GM10847 (cell line): ENCODE results near the gene ST8SIA4.

Source experiments
- POLR2A ChIP-seq: IDR thresholded peaks from 2 replicates; pipeline ENCODE4 v1.6.1; 2011; ENCODE audit not compliant: insufficient read length; ENCODE audit errors: extremely low read depth

ST8SIA4 gene

GRCh38 chr5:100779669-100780375 lies 123.3 kb downstream of the ST8SIA4 start:
- no peak for TF ChIP-seq POLR2A

DNA sequence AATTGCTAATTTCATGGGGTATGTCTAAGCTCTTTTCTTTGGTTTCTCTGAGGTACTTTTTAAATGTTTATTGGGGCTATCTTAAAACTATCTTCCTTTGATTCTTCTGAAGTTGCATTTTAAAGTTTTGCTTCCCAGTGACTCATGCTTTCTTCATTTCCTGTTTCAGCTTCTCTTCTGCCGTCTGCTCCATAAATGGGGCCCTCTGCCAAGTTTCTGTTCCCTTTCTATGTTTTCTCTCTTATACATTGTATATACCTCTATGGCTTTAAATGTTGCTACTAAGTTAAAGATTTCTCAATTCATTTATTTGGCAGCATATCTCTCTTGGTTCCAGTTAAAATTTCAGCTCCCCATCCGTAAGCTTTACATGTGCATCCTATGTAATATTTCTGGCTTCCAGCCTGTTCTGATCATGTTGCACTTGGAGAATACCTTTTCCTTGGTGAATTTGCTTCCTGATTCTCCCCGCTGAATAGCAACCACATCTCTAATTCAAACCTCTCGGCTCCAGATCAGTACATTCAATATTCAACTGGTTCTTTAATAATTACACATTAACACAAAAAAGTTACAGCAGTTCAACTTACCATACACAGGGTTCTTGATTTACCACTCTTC lies 125.3 kb downstream of the ST8SIA4 start:
- no peak for TF ChIP-seq POLR2A

DNA sequence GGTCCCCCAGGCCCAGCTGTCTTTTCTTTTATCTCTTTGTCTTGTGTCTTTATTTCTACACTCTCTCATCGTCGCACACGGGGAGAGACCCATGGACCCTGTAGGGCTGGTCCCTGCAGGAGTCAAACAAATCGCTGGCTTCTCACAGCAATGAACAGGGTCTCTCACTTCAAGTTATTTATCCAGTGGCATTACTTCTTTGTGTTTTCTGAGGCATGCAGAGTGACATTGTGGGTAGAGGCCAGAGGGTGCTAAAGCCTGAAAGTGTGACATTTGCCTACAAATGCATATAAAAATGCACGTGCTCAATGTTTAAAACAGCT lies 127.6 kb downstream of the ST8SIA4 start:
- no peak for TF ChIP-seq POLR2A

DNA sequence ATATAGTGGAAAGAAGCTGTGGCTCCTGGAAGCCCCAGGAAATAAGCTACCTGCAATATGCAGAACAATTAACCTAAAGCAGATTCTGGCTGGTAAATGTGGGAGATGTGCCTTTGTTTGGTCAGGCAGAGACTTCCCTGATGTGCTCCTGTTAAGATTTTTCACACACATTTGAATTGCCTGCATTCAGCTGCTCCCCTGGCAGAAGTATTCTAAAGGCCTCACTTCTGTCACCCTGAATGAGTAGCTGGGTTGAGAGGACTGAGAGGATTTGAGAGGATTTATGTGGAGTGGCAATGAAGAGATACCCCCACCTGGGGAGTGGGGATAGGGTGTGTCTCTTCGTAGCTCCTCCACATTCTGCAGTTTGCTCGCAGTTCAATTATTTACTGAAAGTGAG lies 130.5 kb downstream of the ST8SIA4 start:
- TF ChIP-seq POLR2A = no peak

DNA sequence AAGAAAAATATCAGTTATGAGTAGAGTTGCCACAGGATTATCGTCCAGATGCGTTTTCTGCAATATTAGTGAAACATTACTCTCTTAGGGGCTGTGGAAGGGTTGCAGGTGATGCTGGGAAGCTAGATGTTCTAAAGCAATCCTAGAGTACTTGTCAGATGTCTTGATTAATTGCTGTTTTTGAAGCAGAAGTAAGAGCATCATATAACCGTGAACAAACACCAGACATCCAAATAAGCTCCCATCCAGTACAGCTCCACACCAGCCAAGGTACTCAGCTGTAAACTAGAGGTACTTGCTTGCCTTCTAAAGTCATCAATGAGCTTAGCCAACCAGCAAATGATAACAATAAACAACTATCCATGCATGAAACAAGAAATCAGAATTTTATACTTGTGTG lies 131.1 kb downstream of the ST8SIA4 start:
- TF ChIP-seq POLR2A = no peak

- no peak for TF ChIP-seq POLR2A
Observed at GRCh38 chr5:100771181-100771580, 131.9 kb downstream of the ST8SIA4 start.

GRCh38 chr5:100768221-100768620 lies 134.9 kb downstream of the ST8SIA4 start:
- no peak for TF ChIP-seq POLR2A

GRCh38 chr5:100762995-100763394 lies 140.1 kb downstream of the ST8SIA4 start:
- no peak for TF ChIP-seq POLR2A

DNA sequence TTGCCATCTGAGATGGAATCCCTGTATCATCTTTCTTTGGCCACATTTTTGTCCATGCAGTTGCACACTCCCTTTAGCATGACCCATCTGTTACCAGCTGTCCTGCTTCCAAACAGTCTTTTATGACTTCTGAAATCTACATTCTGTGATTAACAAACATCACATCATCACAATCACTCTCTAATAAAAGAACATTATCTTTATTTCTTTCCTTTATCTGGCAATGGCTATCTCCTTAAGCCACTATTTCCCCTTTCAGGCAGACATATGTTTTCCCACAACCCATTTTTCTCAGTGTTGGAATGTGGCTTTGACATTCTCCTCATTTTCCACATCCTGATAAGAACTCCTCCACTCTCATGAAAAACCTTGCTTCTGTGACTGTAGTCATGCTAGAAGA lies 141.0 kb downstream of the ST8SIA4 start:
- TF ChIP-seq POLR2A = no peak

DNA sequence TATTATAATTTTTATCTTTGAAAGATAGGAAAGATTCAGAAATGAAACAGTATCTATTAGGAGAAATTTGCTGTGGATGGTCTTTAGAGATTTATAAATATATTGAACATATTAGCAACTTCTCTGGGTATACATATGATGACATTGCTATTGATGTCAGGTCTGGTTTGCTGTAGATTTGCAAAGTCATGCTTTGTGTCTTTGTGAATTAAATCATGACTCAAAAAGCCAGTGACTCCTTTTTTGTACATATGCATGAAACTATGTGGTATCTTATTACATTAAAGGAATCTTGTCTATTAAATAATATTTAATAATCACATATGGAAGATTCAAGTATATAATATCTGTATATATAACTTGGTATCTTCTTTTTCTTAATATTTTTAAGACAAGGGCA lies 141.9 kb downstream of the ST8SIA4 start:
- TF ChIP-seq POLR2A = no peak

DNA sequence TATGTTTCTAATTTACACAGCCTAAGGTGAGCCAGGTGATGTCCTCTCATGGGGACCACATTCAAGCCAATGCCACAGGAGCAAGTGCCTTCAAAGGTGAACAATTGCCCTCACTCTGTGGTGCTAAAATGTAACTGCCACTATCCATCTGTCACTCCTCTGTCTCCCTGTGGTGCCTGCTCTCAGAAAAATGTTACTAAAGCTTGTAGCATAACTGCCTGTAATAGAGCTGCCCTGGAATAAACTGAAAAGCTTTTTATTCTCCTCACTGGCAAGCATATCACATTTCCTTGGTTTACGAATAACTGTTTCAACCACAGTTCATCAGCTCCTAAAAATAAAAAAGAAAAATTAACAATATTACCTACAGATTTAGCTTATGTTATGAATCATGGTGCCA lies 142.4 kb downstream of the ST8SIA4 start:
- TF ChIP-seq POLR2A = no peak

GRCh38 chr5:100758780-100759179 lies 144.3 kb downstream of the ST8SIA4 start:
- TF ChIP-seq POLR2A = no peak

DNA sequence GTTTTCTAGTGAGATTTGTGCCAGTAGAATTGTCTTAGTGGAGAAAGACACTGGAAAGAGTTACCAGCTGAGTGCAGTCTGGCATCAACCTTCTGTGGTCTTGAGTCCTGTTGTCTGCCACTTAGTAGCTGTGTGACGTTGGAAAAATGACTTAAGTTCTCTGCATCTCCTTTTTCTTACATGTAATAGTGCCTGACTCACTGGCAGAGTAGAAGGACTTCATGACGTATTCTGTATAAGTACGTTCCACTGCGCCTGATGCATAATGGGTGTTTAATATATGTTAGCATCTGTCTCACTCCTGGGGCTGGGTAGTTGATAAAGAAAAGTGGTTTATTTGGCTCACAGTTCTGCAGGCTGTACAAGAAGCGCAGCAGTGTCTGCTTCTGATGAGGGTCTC lies 144.8 kb downstream of the ST8SIA4 start:
- TF ChIP-seq POLR2A = no peak

GRCh38 chr5:100757618-100758017 lies 145.5 kb downstream of the ST8SIA4 start:
- TF ChIP-seq POLR2A = no peak
